ENCODE results near the gene TMEM114.

The TMEM114 gene

GRCh38 chr16:8551388-8552332 lies 38.7 kb downstream of the TMEM114 start:
- in situ Hi-C loops (cut with HindIII; ENCODE audit: low sequenced_read_pairs): no loop called here

GRCh38 chr16:8550728-8551387 lies 39.5 kb downstream of the TMEM114 start:
- in situ Hi-C loops (cut with HindIII; ENCODE audit: low sequenced_read_pairs): no loop called here

- in situ Hi-C loops (cut with HindIII; ENCODE audit: low sequenced_read_pairs): loop anchor here (25.0 kb wide), 1 partner anchor 163 kb away; no protein-coding TSS in a partner anchor
Measured at GRCh38 chr16:8549843-8550412, 40.4 kb downstream of the TMEM114 start.

- in situ Hi-C loops (cut with HindIII; ENCODE audit: low sequenced_read_pairs): loop anchor here (25.0 kb wide), 1 partner anchor 161 kb away; no protein-coding TSS in a partner anchor
Measured at GRCh38 chr16:8548166-8548565, 42.1 kb downstream of the TMEM114 start.

- in situ Hi-C loops (cut with HindIII; ENCODE audit: low sequenced_read_pairs): loop anchor here (25.0 kb wide), 1 partner anchor 160 kb away; no protein-coding TSS in a partner anchor
Measured at GRCh38 chr16:8547762-8548161, 42.5 kb downstream of the TMEM114 start.

- in situ Hi-C loops (cut with HindIII; ENCODE audit: low sequenced_read_pairs): loop anchor here (25.0 kb wide), 1 partner anchor 157 kb away; no protein-coding TSS in a partner anchor
Measured at GRCh38 chr16:8544406-8544805, 45.9 kb downstream of the TMEM114 start.

GRCh38 chr16:8543258-8543657 lies 47.1 kb downstream of the TMEM114 start:
- in situ Hi-C loops (cut with HindIII; ENCODE audit: low sequenced_read_pairs): loop anchor here (25.0 kb wide), 1 partner anchor 156 kb away; no protein-coding TSS in a partner anchor

- in situ Hi-C loops (cut with HindIII; ENCODE audit: low sequenced_read_pairs): loop anchor here (25.0 kb wide), 1 partner anchor 155 kb away; no protein-coding TSS in a partner anchor
Measured at GRCh38 chr16:8542393-8542792, 47.9 kb downstream of the TMEM114 start.

GRCh38 chr16:8541868-8542267 lies 48.4 kb downstream of the TMEM114 start:
- in situ Hi-C loops (cut with HindIII; ENCODE audit: low sequenced_read_pairs): loop anchor here (25.0 kb wide), 1 partner anchor 155 kb away; no protein-coding TSS in a partner anchor

- in situ Hi-C loops (cut with HindIII; ENCODE audit: low sequenced_read_pairs): loop anchor here (5.0 to 25.0 kb wide), 2 partner anchors 44 to 151 kb away; no protein-coding TSS in a partner anchor
Measured at GRCh38 chr16:8537691-8538342, 52.5 kb downstream of the TMEM114 start.

GRCh38 chr16:8533509-8533908 lies 56.8 kb downstream of the TMEM114 start:
- in situ Hi-C loops (cut with HindIII; ENCODE audit: low sequenced_read_pairs): loop anchor here (25.0 kb wide), 1 partner anchor 146 kb away; no protein-coding TSS in a partner anchor

GRCh38 chr16:8530752-8531384 lies 59.4 kb downstream of the TMEM114 start:
- in situ Hi-C loops (cut with HindIII; ENCODE audit: low sequenced_read_pairs): loop anchor here (25.0 kb wide), 1 partner anchor 144 kb away; no protein-coding TSS in a partner anchor

- in situ Hi-C loops (cut with HindIII; ENCODE audit: low sequenced_read_pairs): loop anchor here (25.0 kb wide), 1 partner anchor 141 kb away; no protein-coding TSS in a partner anchor
Measured at GRCh38 chr16:8528471-8528870, 61.8 kb downstream of the TMEM114 start.

- in situ Hi-C loops (cut with HindIII; ENCODE audit: low sequenced_read_pairs): no loop called here
Measured at GRCh38 chr16:8523932-8524331, 66.4 kb downstream of the TMEM114 start.

- in situ Hi-C loops (cut with HindIII; ENCODE audit: low sequenced_read_pairs): no loop called here
Measured at GRCh38 chr16:8522757-8523156, 67.6 kb downstream of the TMEM114 start.

- in situ Hi-C loops (cut with HindIII; ENCODE audit: low sequenced_read_pairs): no loop called here
Measured at GRCh38 chr16:8519643-8520042, 70.7 kb downstream of the TMEM114 start.

Measured in endothelial cell of hepatic sinusoid (primary cell).